Transverse colon (tissue), 4 donors: Measurements from ENCODE around the gene CD300LG. TPM values are rescaled to one million over a fixed set of nuclear protein-coding genes. Genes with fewer than 3 reads are reported as not detected.

ENCODE experiments used
- DNase-seq: peaks from one replicate; pipeline ENCODE4 v3.0.0-alpha.2; 2019
- H3K27ac ChIP-seq, 4 donors: fragments of 200-600 bp; sonication (generic); 2 replicates each; pipeline ENCODE4 v1.5.1; 2016 to 2018; ENCODE audit warnings: inconsistent platforms in 4 of 4
- H3K27me3 ChIP-seq: fragments of 200-600 bp; sonication (generic); 2 replicates; pipeline ENCODE4 v1.5.1; 2017; ENCODE audit warnings: inconsistent platforms
- H3K36me3 ChIP-seq, 4 donors: fragments of 200-600 bp; sonication (generic); 2 replicates each; pipeline ENCODE4 v1.5.1; 2017 to 2019; ENCODE audit warnings: inconsistent platforms in 4 of 4
- H3K4me1 ChIP-seq, 4 donors: fragments of 200-600 bp; sonication (generic); 2 replicates each; pipeline ENCODE4 v1.5.1; 2017 to 2020; ENCODE audit warnings: inconsistent platforms in 4 of 4
- H3K4me3 ChIP-seq, 4 donors: fragments of 200-600 bp; sonication (generic); 1 replicate in 1 of 4; 2 replicates in 3 of 4; pipeline versions ENCODE4 v1.5.1 to v1.6.1; 2017 to 2019; ENCODE audit warnings: inconsistent platforms in 4 of 4
- H3K9me3 ChIP-seq, 2 donors: fragments of 200-600 bp; sonication (generic); 2 replicates each; pipeline ENCODE4 v1.5.1; 2017 to 2019; ENCODE audit warnings: inconsistent platforms in 2 of 2
- CTCF ChIP-seq, 5 experiments: fragments of 200-600 bp in 3 of 5; fragments of 450-650 bp in 2 of 5; sonication (generic) in 3 of 5; IDR thresholded peaks; 1 replicate in 2 of 5; 2 replicates in 3 of 5; pipeline ENCODE4 v1.5.1; 2016 to 2017; ENCODE audit warnings: antibody characterized with exemption in 5 of 5, inconsistent platforms in 3 of 5, mild to moderate bottlenecking in 2 of 5, moderate library complexity in 1 of 5
- EP300 ChIP-seq: sonication (generic); formaldehyde crosslinking; IDR thresholded peaks from one replicate; pipeline ENCODE4 v1.6.1; 2017; ENCODE audit warnings: antibody characterized with exemption, low read depth
- POLR2A ChIP-seq: fragments of 450-650 bp; IDR thresholded peaks from one replicate; pipeline ENCODE4 v1.6.1; 2016; ENCODE audit warnings: antibody characterized with exemption, mild to moderate bottlenecking, moderate library complexity
- POLR2AphosphoS5 ChIP-seq, 3 donors: sonication (generic); formaldehyde crosslinking; IDR thresholded peaks; one replicate each; pipeline ENCODE4 v1.6.1; 2016; ENCODE audit warnings: antibody characterized with exemption in 3 of 3
- WGBS, 2 donors: methylation state at CpG; one replicate each; pipeline ENCODE4 v1.1.5; 2018; ENCODE audit warnings: low coverage in 1 of 2; 5-methylcytosine and 5-hydroxymethylcytosine counted together
- in situ Hi-C, 4 donors: fragments of 200-750 bp; cut with MboI; loops; one replicate each; pipeline versions ENCODE4 v1.15.0 to v1.15.1; 2017; ENCODE audit warnings: low sequenced_read_pairs in 3 of 4, low pct_ligation_motif_present in 1 of 4, low pct_unique_long_range_greater_than_20kb in 1 of 4
- intact Hi-C: fragments of 100-400 bp; cut with DNase I; formaldehyde crosslinking; loops from one replicate; pipeline ENCODE4 v1.15.1; 2023; ENCODE audit warnings: low total_unique reads
- total RNA-seq, 4 donors: library from RNA; depleted of rRNA; stranded (reverse); fragments of >200 nt; gene quantifications; one replicate each; pipeline ENCODE4 v1.1.0, GENCODE V29; 2016

Gene CD300LG
- total RNA-seq, 4 donors from 2014 or later: 0.55 to 44.5 (median 1.4) TPM; not detected in 1

GRCh38 chr17:43830510-43831140 is 16.4 kb upstream of the CD300LG start:
- intact Hi-C loops (loop anchor here (10.0 kb wide), 1 partner anchor 46 kb away; the partner anchor contains the start of gene CFAP97D1), in situ Hi-C loops (no loop called here)
- H3K27ac ChIP-seq: no peak overlapping the region
- H3K4me1 ChIP-seq: peaks cover 5 to 17% (median 11%) of the 10 kb centered on the region in 4 donors
- TF ChIP-seq POLR2A (no peak), POLR2AphosphoS5 (IDR thresholded peaks at IDR 0.05) (no peak), EP300 (no peak), CTCF (IDR thresholded peaks at IDR 0.05) (no peak)
- H3K36me3 ChIP-seq: no peaks in the 10 kb centered on the region
- 80 to 88% methylated on average over 4 to 7 of the region's 7 CpGs for WGBS, 2 donors
- peaks cover 4% of the 10 kb centered on the region for H3K27me3 ChIP-seq
- H3K9me3 ChIP-seq: no peaks in the 10 kb centered on the region
- no peak overlapping the region for H3K4me3 ChIP-seq
- no peak for DNase-seq

GRCh38 chr17:43831633-43832032 is 15.3 kb upstream of the CD300LG start:
- intact Hi-C loops (loop anchor here (10.0 kb wide), 1 partner anchor 47 kb away; the partner anchor contains the start of gene CFAP97D1), in situ Hi-C loops (no loop called here)
- H3K4me3 ChIP-seq: no peak overlapping the region
- peaks cover 4% of the 10 kb centered on the region for H3K27me3 ChIP-seq
- no peak overlapping the region for H3K27ac ChIP-seq
- WGBS, 2 donors: 74% methylated on average over 8 of the region's 8 CpGs; no CpG with 5 or more reads in 1 of the 2 donors
- no peak for DNase-seq
- TF ChIP-seq POLR2AphosphoS5 (IDR thresholded peaks at IDR 0.05) (no peak), CTCF (IDR thresholded peaks at IDR 0.05) (no peak), POLR2A (no peak), EP300 (no peak)
- peaks cover 5 to 17% (median 11%) of the 10 kb centered on the region in 4 donors for H3K4me1 ChIP-seq
- H3K9me3 ChIP-seq: no peaks in the 10 kb centered on the region
- no peaks in the 10 kb centered on the region for H3K36me3 ChIP-seq

- 13% methylated on average over 44 of the region's 51 CpGs; no CpG with 5 or more reads in 1 of the 2 donors for WGBS, 2 donors
- H3K27ac ChIP-seq: peak overlapping the region; percentile 23 to 77 (median 64)
- TF ChIP-seq POLR2AphosphoS5 (IDR thresholded peaks at IDR 0.05) (no peak), EP300 (no peak), CTCF (IDR thresholded peaks at IDR 0.05) (no peak), POLR2A (no peak)
- no peaks in the 10 kb centered on the region for H3K9me3 ChIP-seq
- intact Hi-C loops: loop anchor here (10.0 kb wide), 1 partner anchor 48 kb away; the partner anchor contains the start of gene CFAP97D1
- H3K36me3 ChIP-seq: no peaks in the 10 kb centered on the region
- peaks cover 4% of the 10 kb centered on the region for H3K27me3 ChIP-seq
- DNase-seq: peak; percentile 62
- in situ Hi-C loops: no loop called here
- peaks cover 5 to 17% (median 11%) of the 10 kb centered on the region in 4 donors for H3K4me1 ChIP-seq
- H3K4me3 ChIP-seq: peak overlapping the region; percentile 45 to 80 (median 68)
Measured at GRCh38 chr17:43832168-43832975, 14.6 kb upstream of the CD300LG start.
